ENCODE results near the gene HS3ST6.
"Not testable (repeated sequence)": the region's sequence is repeated elsewhere in the genome, so short reads cannot be mapped to it uniquely, and the experiment has no call there.

DNA sequence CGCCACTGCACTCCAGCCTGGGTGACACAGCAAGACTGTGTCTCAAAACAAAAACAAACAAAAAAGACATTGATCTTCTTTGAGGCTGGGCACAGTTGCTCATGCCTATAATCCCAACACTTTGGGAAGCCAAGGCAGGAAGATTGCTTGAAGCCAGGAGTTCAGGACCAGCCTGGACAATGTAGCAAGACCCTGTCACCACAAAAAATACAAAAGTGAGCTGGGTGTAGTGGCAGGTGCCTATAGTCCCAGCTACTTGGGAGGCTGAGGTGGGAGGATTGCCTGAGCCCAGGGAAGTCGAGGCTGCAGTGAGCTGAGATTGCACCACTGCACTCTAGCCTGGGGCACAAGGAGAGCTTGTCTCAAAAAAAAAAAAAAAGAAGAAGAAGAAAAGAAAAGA is 20.5 kb downstream of the HS3ST6 start:
- TF ChIP-seq, protein P1, sequence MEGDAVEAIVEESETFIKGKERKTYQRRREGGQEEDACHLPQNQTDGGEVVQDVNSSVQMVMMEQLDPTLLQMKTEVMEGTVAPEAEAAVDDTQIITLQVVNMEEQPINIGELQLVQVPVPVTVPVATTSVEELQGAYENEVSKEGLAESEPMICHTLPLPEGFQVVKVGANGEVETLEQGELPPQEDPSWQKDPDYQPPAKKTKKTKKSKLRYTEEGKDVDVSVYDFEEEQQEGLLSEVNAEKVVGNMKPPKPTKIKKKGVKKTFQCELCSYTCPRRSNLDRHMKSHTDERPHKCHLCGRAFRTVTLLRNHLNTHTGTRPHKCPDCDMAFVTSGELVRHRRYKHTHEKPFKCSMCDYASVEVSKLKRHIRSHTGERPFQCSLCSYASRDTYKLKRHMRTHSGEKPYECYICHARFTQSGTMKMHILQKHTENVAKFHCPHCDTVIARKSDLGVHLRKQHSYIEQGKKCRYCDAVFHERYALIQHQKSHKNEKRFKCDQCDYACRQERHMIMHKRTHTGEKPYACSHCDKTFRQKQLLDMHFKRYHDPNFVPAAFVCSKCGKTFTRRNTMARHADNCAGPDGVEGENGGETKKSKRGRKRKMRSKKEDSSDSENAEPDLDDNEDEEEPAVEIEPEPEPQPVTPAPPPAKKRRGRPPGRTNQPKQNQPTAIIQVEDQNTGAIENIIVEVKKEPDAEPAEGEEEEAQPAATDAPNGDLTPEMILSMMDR (IDR thresholded peaks at IDR 0.05) = not testable (repeated sequence)
- TF ChIP-seq POLR2AphosphoS5 (IDR thresholded peaks at IDR 0.05) = not testable (repeated sequence)

All from breast epithelium (tissue), 3 donors.